PC-3 (cell line): ENCODE results near the gene CBLL2. TPM values are rescaled to one million over a fixed set of nuclear protein-coding genes. Genes with fewer than 3 reads are reported as not detected.

Experiments
- ATAC-seq: fragments of 200-7000 bp; cut with Tn5 transposase; 2 replicates; pipeline ENCODE4 v1.9.1; 2020; ENCODE audit warnings: mild to moderate bottlenecking, moderate library complexity
- BruUV-seq: library from RNA; stranded (reverse); fragments of 400-500 nt; replicated peaks from 2 replicates; lab custom pipeline; 2021; lab: Mats Ljungman, UMichigan
- CTCF ChIA-PET: fragments of 300-600 bp; sonication (Branson Sonifier 250); formaldehyde crosslinking; loops from one replicate; lab custom pipeline; 2022; ENCODE audit warnings: antibody characterized with exemption; lab: Charles Lee
- POLR2A ChIA-PET: fragments of 300-600 bp; sonication (Branson Sonifier 250); formaldehyde crosslinking; loops from one replicate; lab custom pipeline; 2022; ENCODE audit warnings: antibody characterized with exemption; ENCODE audit not compliant: unreplicated experiment; lab: Charles Lee
- DNase-seq: peaks from one replicate; pipeline ENCODE4 v3.0.0-alpha.2; 2015
- H2AFZ ChIP-seq: fragments of 300-600 bp; sonication (generic); 2 replicates; pipeline ENCODE4 v1.6.0; 2016; ENCODE audit warnings: antibody characterized with exemption, low read length
- H3F3A ChIP-seq: fragments of 300-600 bp; sonication (generic); one replicate; pipeline ENCODE4 v1.6.0; 2017; ENCODE audit warnings: antibody characterized with exemption, low read length, control low read depth, mild to moderate bottlenecking; ENCODE audit not compliant: unreplicated experiment
- H3K27ac ChIP-seq: fragments of 300-600 bp; sonication (generic); 2 replicates; pipeline ENCODE4 v1.5.1; 2016; ENCODE audit warnings: mild to moderate bottlenecking, low read length
- H3K27me3 ChIP-seq: fragments of 300-600 bp; sonication (generic); 2 replicates; pipeline ENCODE4 v1.6.1; 2016; ENCODE audit warnings: low read length, mixed read lengths
- H3K36me3 ChIP-seq: fragments of 300-600 bp; sonication (generic); 2 replicates; pipeline ENCODE4 v1.6.1; 2016; ENCODE audit warnings: low read depth, mixed run types, low read length, mixed read lengths
- H3K4me1 ChIP-seq: fragments of 300-600 bp; sonication (generic); 2 replicates; pipeline ENCODE4 v1.5.1; 2016; ENCODE audit warnings: low read length; ENCODE audit not compliant: insufficient read depth
- H3K4me2 ChIP-seq: fragments of 300-600 bp; sonication (generic); 2 replicates; pipeline ENCODE4 v1.6.0; 2016; ENCODE audit warnings: low read length
- H3K4me3 ChIP-seq: fragments of 300-600 bp; sonication (generic); 2 replicates; pipeline ENCODE4 v1.5.1; 2016; ENCODE audit warnings: mild to moderate bottlenecking, low read length, mixed read lengths
- H3K79me2 ChIP-seq: fragments of 300-600 bp; sonication (generic); 2 replicates; pipeline ENCODE4 v1.6.1; 2017; ENCODE audit warnings: low read length, mixed read lengths
- H3K9ac ChIP-seq: fragments of 300-600 bp; sonication (generic); 2 replicates; pipeline ENCODE4 v1.6.0; 2016; ENCODE audit warnings: mild to moderate bottlenecking, low read length
- H3K9me2 ChIP-seq: fragments of 300-600 bp; sonication (generic); replicated peaks from 2 replicates; pipeline ENCODE4 v1.6.1; 2016; ENCODE audit warnings: mixed run types, low read length, mixed read lengths
- H3K9me3 ChIP-seq: fragments of 300-600 bp; sonication (generic); 2 replicates; pipeline ENCODE4 v1.6.1; 2016; ENCODE audit warnings: low read length, mixed read lengths
- H4K20me1 ChIP-seq: fragments of 300-600 bp; sonication (generic); 2 replicates; pipeline ENCODE4 v1.6.1; 2016; ENCODE audit warnings: low read length, mixed read lengths
- CTCF ChIP-seq: fragments of 300-600 bp; sonication (generic); conservative IDR thresholded peaks from 2 replicates; pipeline ENCODE4 v1.5.1; 2017; ENCODE audit warnings: antibody characterized with exemption, low read depth, mild to moderate bottlenecking, low read length
- EZH2 ChIP-seq: fragments of 300-600 bp; sonication (generic); IDR thresholded peaks from one replicate; pipeline ENCODE4 v1.6.1; 2017; ENCODE audit warnings: antibody characterized with exemption, mild to moderate bottlenecking, low read length; ENCODE audit not compliant: unreplicated experiment
- EZH2phosphoT487 ChIP-seq: fragments of 300-600 bp; sonication (generic); IDR thresholded peaks from 2 replicates; pipeline ENCODE4 v1.6.1; 2018; ENCODE audit warnings: mild to moderate bottlenecking, antibody characterized with exemption, low read length, borderline replicate concordance
- intact Hi-C: fragments of 100-400 bp; cut with micrococcal nuclease; formaldehyde crosslinking; loops from 2 replicates; pipeline ENCODE4 v1.9.0; 2023
- total RNA-seq: library from RNA; depleted of rRNA; stranded (reverse); fragments of >200 nt; gene quantifications from 2 replicates; pipeline ENCODE4 v1.2.3, GENCODE V29; 2014

CBLL2 gene
- total RNA-seq, 1 experiment from 2014 or later: not detected

GRCh38 chrX:22249371-22249770 is 23.3 kb upstream of the CBLL2 start:
- no peak overlapping the region for H3K4me2 ChIP-seq
- H3K4me3 ChIP-seq: no peak overlapping the region
- H4K20me1 ChIP-seq: no peaks in the 10 kb centered on the region
- no peak for TF ChIP-seq EZH2phosphoT487
- no peak for TF ChIP-seq CTCF
- no peak for TF ChIP-seq EZH2
- CTCF ChIA-PET: no interaction called here
- intact Hi-C loops: no loop called here
- no TSS peak for BruUV-seq
- H3K27ac ChIP-seq: no peak overlapping the region
- H3K27me3 ChIP-seq: no peaks in the 10 kb centered on the region
- no peak for DNase-seq
- H2AFZ ChIP-seq: no peak overlapping the region
- H3K9me3 ChIP-seq: no peaks in the 10 kb centered on the region
- no peaks in the 10 kb centered on the region for H3F3A ChIP-seq
- H3K4me1 ChIP-seq: no peaks in the 10 kb centered on the region
- ATAC-seq: no peak
- no peaks in the 10 kb centered on the region for H3K9me2 ChIP-seq
- POLR2A ChIA-PET: no interaction called here
- H3K79me2 ChIP-seq: no peaks in the 10 kb centered on the region
- H3K36me3 ChIP-seq: no peaks in the 10 kb centered on the region
- H3K9ac ChIP-seq: no peak overlapping the region

GRCh38 chrX:22268706-22269105 is 4.0 kb upstream of the CBLL2 start:
- H3K36me3 ChIP-seq: no peaks in the 10 kb centered on the region
- DNase-seq: no peak
- CTCF ChIA-PET: no interaction called here
- H3K4me3 ChIP-seq: no peak overlapping the region
- no peaks in the 10 kb centered on the region for H3K9me3 ChIP-seq
- no peaks in the 10 kb centered on the region for H3K9me2 ChIP-seq
- H3K4me2 ChIP-seq: no peak overlapping the region
- no peak overlapping the region for H3K9ac ChIP-seq
- H4K20me1 ChIP-seq: no peaks in the 10 kb centered on the region
- H3K79me2 ChIP-seq: no peaks in the 10 kb centered on the region
- no peak overlapping the region for H3K27ac ChIP-seq
- no peaks in the 10 kb centered on the region for H3K27me3 ChIP-seq
- H2AFZ ChIP-seq: no peak overlapping the region
- no peaks in the 10 kb centered on the region for H3K4me1 ChIP-seq
- ATAC-seq: no peak
- intact Hi-C loops: no loop called here
- POLR2A ChIA-PET: no interaction called here
- TF ChIP-seq CTCF (no peak), EZH2phosphoT487 (no peak), EZH2 (no peak)
- no peaks in the 10 kb centered on the region for H3F3A ChIP-seq
- no TSS peak for BruUV-seq

- DNase-seq: no peak
- intact Hi-C loops: no loop called here
- no peak overlapping the region for H3K27ac ChIP-seq
- no peaks in the 10 kb centered on the region for H3K36me3 ChIP-seq
- no peak overlapping the region for H3K9ac ChIP-seq
- no peaks in the 10 kb centered on the region for H3F3A ChIP-seq
- H4K20me1 ChIP-seq: no peaks in the 10 kb centered on the region
- POLR2A ChIA-PET: no interaction called here
- H2AFZ ChIP-seq: no peak overlapping the region
- H3K4me3 ChIP-seq: no peak overlapping the region
- no peaks in the 10 kb centered on the region for H3K9me3 ChIP-seq
- CTCF ChIA-PET: no interaction called here
- no TSS peak for BruUV-seq
- no peaks in the 10 kb centered on the region for H3K4me1 ChIP-seq
- no peaks in the 10 kb centered on the region for H3K9me2 ChIP-seq
- H3K79me2 ChIP-seq: no peaks in the 10 kb centered on the region
- no peak for TF ChIP-seq EZH2phosphoT487
- no peak for TF ChIP-seq CTCF
- no peak for TF ChIP-seq EZH2
- ATAC-seq: no peak
- H3K27me3 ChIP-seq: no peaks in the 10 kb centered on the region
- no peak overlapping the region for H3K4me2 ChIP-seq
Measured at GRCh38 chrX:22273714-22274317, 1.1 kb downstream of the CBLL2 start.
